Neural progenitor cell (in vitro differentiated cells): Measurements from ENCODE around the gene GRIK2. TPM values are rescaled to one million over a fixed set of nuclear protein-coding genes. Genes with fewer than 3 reads are reported as not detected.
A peak's percentile ranks its signal among the peaks of the same experiment; 100 is the strongest.

Source experiments
- DNase-seq: peaks from one replicate; pipeline ENCODE4 v3.0.0-alpha.2; 2016; ENCODE audit warnings: low spot score
- H2AFZ ChIP-seq: fragments of 200-600 bp; sonication (generic); replicated peaks from 2 replicates; pipeline ENCODE4 v1.6.1; 2016; ENCODE audit warnings: antibody characterized with exemption
- H3F3A ChIP-seq: fragments of 200-600 bp; sonication (generic); 2 replicates; pipeline ENCODE4 v1.6.1; 2016; ENCODE audit warnings: antibody characterized with exemption, low read depth
- H3K27ac ChIP-seq: fragments of 200-600 bp; sonication (generic); 2 replicates; pipeline ENCODE4 v1.5.1; 2016; ENCODE audit warnings: mild to moderate bottlenecking
- H3K27me3 ChIP-seq: fragments of 200-600 bp; sonication (generic); 2 replicates; pipeline ENCODE4 v1.6.1; 2016; ENCODE audit warnings: mild to moderate bottlenecking, moderate library complexity
- H3K36me3 ChIP-seq: fragments of 200-600 bp; sonication (generic); 2 replicates; pipeline ENCODE4 v1.5.1; 2016
- H3K4me1 ChIP-seq: fragments of 200-600 bp; sonication (generic); 2 replicates; pipeline ENCODE4 v1.6.1; 2016; ENCODE audit warnings: mixed run types
- H3K4me2 ChIP-seq: fragments of 200-600 bp; sonication (generic); 2 replicates; pipeline ENCODE4 v1.6.1; 2016
- H3K4me3 ChIP-seq: fragments of 200-600 bp; sonication (generic); 2 replicates; pipeline ENCODE4 v1.5.1; 2016
- H3K79me2 ChIP-seq: fragments of 200-600 bp; sonication (generic); 2 replicates; pipeline ENCODE4 v1.6.1; 2016; ENCODE audit warnings: low read depth
- H3K9ac ChIP-seq: fragments of 200-600 bp; sonication (generic); 2 replicates; pipeline ENCODE4 v1.6.1; 2016
- H3K9me3 ChIP-seq: fragments of 200-600 bp; sonication (generic); 2 replicates; pipeline ENCODE4 v1.5.1; 2016; ENCODE audit warnings: low read depth
- H4K20me1 ChIP-seq: fragments of 200-600 bp; sonication (generic); 2 replicates; pipeline ENCODE4 v1.6.1; 2016; ENCODE audit warnings: low read depth
- H3K27ac Mint-ChIP-seq: 3 replicates; pipeline ENCODE4 v1.8.0; 2021; ENCODE audit warnings: mixed read lengths
- H3K27me3 Mint-ChIP-seq: 2 replicates; pipeline ENCODE4 v1.8.0; 2022; ENCODE audit warnings: low read depth, mild to moderate bottlenecking, inconsistent platforms, moderate library complexity, mixed read lengths; ENCODE audit not compliant: insufficient read depth
- H3K36me3 Mint-ChIP-seq: 3 replicates; pipeline ENCODE4 v1.8.0; 2021; ENCODE audit warnings: mixed read lengths
- H3K4me1 Mint-ChIP-seq: 3 replicates; pipeline ENCODE4 v1.8.0; 2021; ENCODE audit warnings: mixed read lengths
- H3K4me3 Mint-ChIP-seq: 3 replicates; pipeline ENCODE4 v1.8.0; 2021; ENCODE audit warnings: mild to moderate bottlenecking, moderate library complexity, mixed read lengths
- H3K9me3 Mint-ChIP-seq: 3 replicates; pipeline ENCODE4 v1.8.0; 2020; ENCODE audit warnings: mixed read lengths
- CTCF ChIP-seq: fragments of 200-600 bp; sonication (generic); IDR thresholded peaks from 2 replicates; pipeline ENCODE4 v1.5.1; 2017; ENCODE audit warnings: antibody characterized with exemption, mild to moderate bottlenecking
- EZH2 ChIP-seq: fragments of 200-600 bp; sonication (generic); IDR thresholded peaks from 2 replicates; pipeline ENCODE4 v1.6.1; 2017; ENCODE audit warnings: antibody characterized with exemption, mild to moderate bottlenecking, moderate library complexity
- EZH2phosphoT487 ChIP-seq: fragments of 200-600 bp; sonication (generic); IDR thresholded peaks from 2 replicates; pipeline ENCODE4 v1.6.1; 2017; ENCODE audit warnings: antibody characterized with exemption
- total RNA-seq: library from RNA; depleted of rRNA; stranded (reverse); fragments of >200 nt; gene quantifications from 2 replicates; pipeline ENCODE4 v1.2.3, GENCODE V29; 2015; ENCODE audit warnings: low replicate concordance

GRIK2 gene
- total RNA-seq, 1 donor from 2014 or later = 0.88 TPM

GRCh38 chr6:102051720-102052119 is 658.2 kb downstream of the GRIK2 start:
- Histone ChIP-seq H4K20me1 (no peaks in the 10 kb centered on the region), H3K4me3 (no peak overlapping the region), H3K9me3 (no peaks in the 10 kb centered on the region), H3K36me3 (no peaks in the 10 kb centered on the region), H3K27ac (no peak overlapping the region), H3K4me2 (no peak overlapping the region), H2AFZ (no peak overlapping the region), H3K27me3 (no peaks in the 10 kb centered on the region), H3K4me1 (no peaks in the 10 kb centered on the region), H3K9ac (no peak overlapping the region), H3K79me2 (no peaks in the 10 kb centered on the region), H3F3A (no peaks in the 10 kb centered on the region)
- Mint-ChIP-seq H3K27me3 (no peaks in the 10 kb centered on the region), H3K9me3 (no peaks in the 10 kb centered on the region), H3K4me3 (no peak overlapping the region), H3K4me1 (no peaks in the 10 kb centered on the region), H3K36me3 (no peaks in the 10 kb centered on the region), H3K27ac (no peak overlapping the region)
- no peak for TF ChIP-seq EZH2phosphoT487
- TF ChIP-seq CTCF = no peak
- TF ChIP-seq EZH2 = no peak
- no peak for DNase-seq

- Histone ChIP-seq H3K4me2 (no peak overlapping the region), H3K4me1 (no peaks in the 10 kb centered on the region), H3F3A (no peaks in the 10 kb centered on the region), H4K20me1 (no peaks in the 10 kb centered on the region), H3K4me3 (no peak overlapping the region), H3K9me3 (no peaks in the 10 kb centered on the region), H3K9ac (no peak overlapping the region), H3K79me2 (no peaks in the 10 kb centered on the region), H3K36me3 (no peaks in the 10 kb centered on the region), H2AFZ (no peak overlapping the region), H3K27me3 (no peaks in the 10 kb centered on the region), H3K27ac (no peak overlapping the region)
- DNase-seq = no peak
- Mint-ChIP-seq H3K27me3 (no peaks in the 10 kb centered on the region), H3K4me1 (peaks cover 14% of the 10 kb centered on the region), H3K4me3 (no peak overlapping the region), H3K9me3 (no peaks in the 10 kb centered on the region), H3K27ac (no peak overlapping the region), H3K36me3 (no peaks in the 10 kb centered on the region)
- no peak for TF ChIP-seq EZH2phosphoT487
- no peak for TF ChIP-seq CTCF
- TF ChIP-seq EZH2 = no peak
These were observed 670.6 kb downstream of the GRIK2 start for GRCh38 chr6:102064142-102064541.

- H3K36me3 ChIP-seq = no peaks in the 10 kb centered on the region
- no peak overlapping the region for H3K27ac ChIP-seq
- no peak for TF ChIP-seq CTCF
- no peak for TF ChIP-seq EZH2phosphoT487
- TF ChIP-seq EZH2 = no peak
- H3K79me2 ChIP-seq = no peaks in the 10 kb centered on the region
- Mint-ChIP-seq H3K4me3 (no peak overlapping the region), H3K9me3 (no peaks in the 10 kb centered on the region), H3K27ac (peak overlapping the region; percentile 35), H3K36me3 (no peaks in the 10 kb centered on the region), H3K4me1 (peaks cover 14% of the 10 kb centered on the region), H3K27me3 (no peaks in the 10 kb centered on the region)
- H3K4me1 ChIP-seq = no peaks in the 10 kb centered on the region
- H3K9ac ChIP-seq = no peak overlapping the region
- H3K27me3 ChIP-seq = no peaks in the 10 kb centered on the region
- no peak overlapping the region for H3K4me2 ChIP-seq
- H3F3A ChIP-seq = no peaks in the 10 kb centered on the region
- H2AFZ ChIP-seq = no peak overlapping the region
- H4K20me1 ChIP-seq = no peaks in the 10 kb centered on the region
- peak; percentile 3 for DNase-seq
- H3K4me3 ChIP-seq = no peak overlapping the region
- no peaks in the 10 kb centered on the region for H3K9me3 ChIP-seq
These were observed 672.8 kb downstream of the GRIK2 start for GRCh38 chr6:102066301-102066700.
